Left lung (tissue), 10 donors: ENCODE measurements around the gene SLC6A9. TPM values are rescaled to one million over a fixed set of nuclear protein-coding genes. Genes with fewer than 3 reads are reported as not detected.

ENCODE experiments used
- ATAC-seq: fragments of 200-7000 bp; cut with Tn5 transposase; one replicate; pipeline ENCODE4 v1.9.1; 2020; ENCODE audit warnings: moderate library complexity
- DNase-seq, 4 donors: peaks; one replicate each; pipeline ENCODE4 v3.0.0-alpha.2; 2013 to 2020
- H3K27ac ChIP-seq, 2 donors: fragments of 200-600 bp; sonication (generic) in 1 of 2; one replicate each; pipeline versions ENCODE4 v1.5.0 to v1.8.0; 2020 to 2021
- H3K27me3 ChIP-seq, 2 donors: fragments of 200-600 bp; sonication (generic) in 1 of 2; one replicate each; pipeline versions ENCODE4 v1.5.0 to v1.8.0; 2020 to 2021
- H3K36me3 ChIP-seq, 2 donors: fragments of 200-600 bp; sonication (generic) in 1 of 2; one replicate each; pipeline versions ENCODE4 v1.5.0 to v1.8.0; 2020 to 2021
- H3K4me1 ChIP-seq, 2 donors: fragments of 200-600 bp; one replicate each; pipeline ENCODE4 v1.8.0; 2021
- H3K4me3 ChIP-seq, 2 donors: fragments of 200-600 bp; sonication (generic) in 1 of 2; one replicate each; pipeline versions ENCODE4 v1.5.0 to v1.8.0; 2020 to 2021; ENCODE audit warnings: mild to moderate bottlenecking in 1 of 2
- H3K9me3 ChIP-seq, 2 donors: fragments of 200-600 bp; sonication (generic) in 1 of 2; one replicate each; pipeline versions ENCODE4 v1.5.0 to v1.8.0; 2020 to 2021
- intact Hi-C, 2 donors: fragments of 100-400 bp; cut with DNase I; formaldehyde crosslinking; loops; one replicate each; pipeline versions ENCODE4 v1.11.2 to v1.14.2; 2022
- polyA plus RNA-seq, 6 donors: library from polyadenylated mRNA; unstranded; fragments of 120-200 nt; gene quantifications; one replicate each; pipeline ENCODE4 v1.2.1, GENCODE V29; 2013; ENCODE audit not compliant: insufficient read length in 6 of 6
- total RNA-seq, 2 donors: library from RNA; stranded (reverse); fragmentation: NEBNext Ultra II Directional; extraction: Animal tissue kit (Norgen Biotek cat#: 25700); gene quantifications; one replicate each; pipeline ENCODE4 v1.2.1, GENCODE V29; 2021
- TF ChIP-seq, protein P1 (sequence below), 2 donors: fragments of 200-600 bp; sonication (generic) in 1 of 2; IDR thresholded peaks; one replicate each; pipeline versions ENCODE4 v1.5.0 to v1.8.0; 2021; ENCODE audit warnings: antibody characterized with exemption in 2 of 2
- donor health status: DM: no; HTN: yes; CAD: no.
- donor health status: DM: no; HTN: no; CAD: no.

Gene SLC6A9
- total and polyA plus RNA-seq, 8 donors, result 10.9 to 28.5 (median 14.6) TPM

DNA sequence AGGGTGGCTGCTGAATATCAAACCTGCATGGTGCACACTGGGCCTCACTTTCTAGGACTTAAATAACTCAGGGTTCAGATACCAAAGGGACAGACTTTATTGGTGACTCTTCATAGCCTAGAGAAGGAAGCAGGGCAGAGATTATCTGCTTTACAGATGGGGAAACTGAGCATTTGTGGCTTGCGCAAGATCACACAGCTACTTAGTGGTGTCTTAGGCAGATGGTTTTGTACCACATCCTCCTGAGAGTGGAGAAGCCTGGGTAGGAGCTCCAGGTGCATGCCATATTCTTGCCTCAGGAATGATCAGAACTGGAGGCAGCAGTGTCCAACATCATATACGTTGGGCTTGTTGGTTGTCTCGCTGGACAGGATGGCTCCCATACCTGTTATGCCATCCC lies 68.3 kb downstream of the SLC6A9 start:
- ATAC-seq, result no peak
- H3K4me1 ChIP-seq, result no peaks in the 10 kb centered on the region
- no peaks in the 10 kb centered on the region for H3K27me3 ChIP-seq
- no peak overlapping the region for H3K4me3 ChIP-seq
- H3K27ac ChIP-seq, result no peak overlapping the region
- no peaks in the 10 kb centered on the region for H3K9me3 ChIP-seq
- H3K36me3 ChIP-seq, result peaks cover 0 to 74% of the 10 kb centered on the region in 2 donors
- TF ChIP-seq, protein P1, sequence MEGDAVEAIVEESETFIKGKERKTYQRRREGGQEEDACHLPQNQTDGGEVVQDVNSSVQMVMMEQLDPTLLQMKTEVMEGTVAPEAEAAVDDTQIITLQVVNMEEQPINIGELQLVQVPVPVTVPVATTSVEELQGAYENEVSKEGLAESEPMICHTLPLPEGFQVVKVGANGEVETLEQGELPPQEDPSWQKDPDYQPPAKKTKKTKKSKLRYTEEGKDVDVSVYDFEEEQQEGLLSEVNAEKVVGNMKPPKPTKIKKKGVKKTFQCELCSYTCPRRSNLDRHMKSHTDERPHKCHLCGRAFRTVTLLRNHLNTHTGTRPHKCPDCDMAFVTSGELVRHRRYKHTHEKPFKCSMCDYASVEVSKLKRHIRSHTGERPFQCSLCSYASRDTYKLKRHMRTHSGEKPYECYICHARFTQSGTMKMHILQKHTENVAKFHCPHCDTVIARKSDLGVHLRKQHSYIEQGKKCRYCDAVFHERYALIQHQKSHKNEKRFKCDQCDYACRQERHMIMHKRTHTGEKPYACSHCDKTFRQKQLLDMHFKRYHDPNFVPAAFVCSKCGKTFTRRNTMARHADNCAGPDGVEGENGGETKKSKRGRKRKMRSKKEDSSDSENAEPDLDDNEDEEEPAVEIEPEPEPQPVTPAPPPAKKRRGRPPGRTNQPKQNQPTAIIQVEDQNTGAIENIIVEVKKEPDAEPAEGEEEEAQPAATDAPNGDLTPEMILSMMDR (IDR thresholded peaks at IDR 0.05), result no peak
- intact Hi-C loops, result no loop called here
- DNase-seq, result no peak

DNA sequence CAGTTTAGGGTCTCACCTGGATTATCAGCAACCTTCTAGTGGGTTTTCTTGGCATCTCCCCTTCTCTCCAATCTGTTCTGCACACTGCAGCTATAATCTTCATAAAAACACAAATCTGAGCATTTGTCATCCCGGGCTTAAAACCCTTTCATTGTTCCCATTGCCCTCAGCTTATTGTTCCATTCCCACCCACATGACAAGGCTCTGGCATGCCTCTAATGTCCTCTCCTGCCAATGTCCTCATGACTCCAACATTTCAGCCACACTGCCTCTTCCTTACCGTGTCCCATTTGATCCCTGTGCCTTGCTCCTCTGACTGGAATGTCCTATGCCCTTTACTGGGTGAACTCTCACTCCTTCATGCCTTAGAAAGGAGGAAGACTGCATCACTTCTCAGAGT lies 68.9 kb downstream of the SLC6A9 start:
- no peak for DNase-seq
- TF ChIP-seq, protein P1 (IDR thresholded peaks at IDR 0.05), result no peak
- peaks cover 0 to 74% of the 10 kb centered on the region in 2 donors for H3K36me3 ChIP-seq
- no peaks in the 10 kb centered on the region for H3K27me3 ChIP-seq
- H3K4me1 ChIP-seq, result no peaks in the 10 kb centered on the region
- ATAC-seq, result no peak
- intact Hi-C loops, result no loop called here
- H3K27ac ChIP-seq, result no peak overlapping the region
- no peak overlapping the region for H3K4me3 ChIP-seq
- no peaks in the 10 kb centered on the region for H3K9me3 ChIP-seq

DNA sequence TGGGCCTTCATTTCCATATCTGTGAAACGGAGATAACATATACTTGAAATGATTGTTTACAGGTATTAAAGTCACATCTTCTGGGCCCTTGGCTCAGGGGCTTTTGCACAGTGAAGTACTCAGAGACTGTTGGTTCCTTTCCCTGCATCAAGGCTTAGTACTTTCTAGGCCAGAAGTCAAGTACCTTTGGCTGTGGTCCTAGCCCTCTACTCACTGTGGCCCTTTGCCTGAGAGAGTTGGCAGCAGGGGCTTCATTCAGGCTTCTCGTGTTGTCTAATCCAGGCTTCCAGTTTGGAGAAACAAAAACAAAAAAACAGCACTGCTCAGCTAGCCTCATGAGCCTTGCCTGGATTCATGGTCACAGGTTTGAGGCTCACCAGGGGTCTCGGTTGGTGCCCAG lies 69.6 kb downstream of the SLC6A9 start:
- peaks cover 0 to 74% of the 10 kb centered on the region in 2 donors for H3K36me3 ChIP-seq

GRCh38 chr1:43960798-43961197 lies 70.5 kb downstream of the SLC6A9 start:
- Histone ChIP-seq H3K27me3 (no peaks in the 10 kb centered on the region), H3K4me1 (no peaks in the 10 kb centered on the region), H3K9me3 (no peaks in the 10 kb centered on the region), H3K36me3 (peaks cover 0 to 71% of the 10 kb centered on the region in 2 donors), H3K4me3 (no peak overlapping the region), H3K27ac (no peak overlapping the region)
- intact Hi-C loops, result no loop called here
- ATAC-seq, result no peak
- no peak for DNase-seq
- TF ChIP-seq, protein P1 (IDR thresholded peaks at IDR 0.05), result no peak

More for the DNA sequence above, 69.6 kb downstream of the SLC6A9 start:
- H3K4me3 ChIP-seq, result no peak overlapping the region
- no peak for DNase-seq
- H3K27ac ChIP-seq, result no peak overlapping the region
- H3K4me1 ChIP-seq, result no peaks in the 10 kb centered on the region
- intact Hi-C loops, result no loop called here
- no peaks in the 10 kb centered on the region for H3K9me3 ChIP-seq
- TF ChIP-seq, protein P1 (IDR thresholded peaks at IDR 0.05), result no peak
- no peaks in the 10 kb centered on the region for H3K27me3 ChIP-seq
- ATAC-seq, result no peak

DNA sequence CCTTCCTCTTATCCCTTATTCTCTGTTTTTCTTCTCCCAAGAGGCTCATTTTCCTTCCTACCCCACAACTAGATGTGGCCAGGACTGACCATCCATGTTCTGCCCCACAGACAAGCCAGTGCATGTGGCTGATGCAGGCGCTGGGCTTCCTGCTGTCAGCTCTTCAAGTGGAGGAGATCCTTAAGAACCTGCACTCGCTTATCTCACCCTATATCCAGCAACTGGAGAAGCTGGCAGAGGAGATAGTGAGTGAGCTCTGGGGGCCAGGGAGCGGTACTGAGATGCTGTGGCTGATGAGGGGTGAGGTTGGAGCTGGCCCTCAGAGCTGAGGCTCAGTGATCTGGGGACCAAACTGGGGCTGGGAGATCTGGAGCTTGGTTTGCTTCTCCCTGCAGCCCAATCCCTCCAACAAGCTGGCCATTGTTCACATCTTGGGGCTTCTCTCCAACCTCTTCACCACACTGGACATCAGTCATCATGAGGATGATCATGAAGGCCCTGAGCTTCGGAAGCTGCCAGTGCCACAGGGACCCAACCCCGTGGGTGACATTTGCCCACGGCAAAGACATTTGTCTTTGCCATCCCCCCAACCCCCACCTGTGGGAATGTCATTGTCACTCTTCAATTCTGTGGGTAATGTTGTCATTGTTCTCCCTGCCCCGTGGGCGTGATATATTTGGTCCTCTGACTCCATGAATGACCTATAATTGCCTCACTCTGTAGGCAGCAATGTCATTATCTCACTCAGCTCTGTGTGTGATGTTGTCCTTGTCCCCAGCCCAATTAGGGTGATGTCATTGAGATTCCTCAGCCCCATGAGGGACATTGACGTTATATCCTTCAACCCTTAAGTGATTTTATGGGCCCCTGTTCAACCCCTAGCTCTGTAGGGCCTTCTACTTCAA lies 72.7 kb downstream of the SLC6A9 start:
- H3K4me3 ChIP-seq, result no peak overlapping the region
- H3K9me3 ChIP-seq, result no peaks in the 10 kb centered on the region
- H3K27ac ChIP-seq, result no peak overlapping the region
- H3K4me1 ChIP-seq, result no peaks in the 10 kb centered on the region
- DNase-seq, result no peak
- intact Hi-C loops, result no loop called here
- TF ChIP-seq, protein P1 (IDR thresholded peaks at IDR 0.05), result no peak
- H3K27me3 ChIP-seq, result no peaks in the 10 kb centered on the region
- ATAC-seq, result no peak
- peaks cover 0 to 65% of the 10 kb centered on the region in 2 donors for H3K36me3 ChIP-seq
